C4-2B (cell line): Measurements from ENCODE around the gene MORN5.

Experiments
- CTCF ChIP-seq: fragments of 450-650 bp; conservative IDR thresholded peaks from 2 replicates; pipeline ENCODE4 v1.5.1; 2017; ENCODE audit warnings: mild to moderate bottlenecking
- ZFX ChIP-seq: fragments of 450-650 bp; IDR thresholded peaks from 2 replicates; pipeline ENCODE4 v1.6.1; 2017

- TF ChIP-seq CTCF, result no peak
- TF ChIP-seq ZFX, result no peak
These were observed 8.6 kb downstream of the MORN5 start for GRCh38 chr9:122168356-122168755.
